Dedifferentiated amniotic fluid mesenchymal stem cell (primary cell): ENCODE results near the gene KIAA1217.

Experiments used
- DNase-seq: peaks from one replicate; pipeline ENCODE4 v3.0.0-alpha.2; 2016; ENCODE audit errors: extremely low spot score

Gene KIAA1217

GRCh38 chr10:24371396-24371795 is 162.5 kb downstream of the KIAA1217 start:
- no peak for DNase-seq

GRCh38 chr10:24374134-24374915 is 165.4 kb downstream of the KIAA1217 start:
- DNase-seq, result no peak

- no peak for DNase-seq
Measured at GRCh38 chr10:24375510-24375909, 166.6 kb downstream of the KIAA1217 start.

- DNase-seq, result no peak
Measured at GRCh38 chr10:24376731-24377130, 167.8 kb downstream of the KIAA1217 start.

GRCh38 chr10:24378126-24378920 is 169.4 kb downstream of the KIAA1217 start:
- DNase-seq, result no peak

- DNase-seq, result no peak
Measured at GRCh38 chr10:24381235-24382010, 172.5 kb downstream of the KIAA1217 start.

GRCh38 chr10:24382045-24382444 is 173.1 kb downstream of the KIAA1217 start:
- DNase-seq, result no peak

- DNase-seq, result no peak
Measured at GRCh38 chr10:24382596-24382978, 173.6 kb downstream of the KIAA1217 start.

- DNase-seq, result no peak
Measured at GRCh38 chr10:24382979-24383663, 174.2 kb downstream of the KIAA1217 start.

GRCh38 chr10:24383681-24384106 is 174.8 kb downstream of the KIAA1217 start:
- peak; percentile 82 for DNase-seq

- no peak for DNase-seq
Measured at GRCh38 chr10:24384954-24385353, 176.0 kb downstream of the KIAA1217 start.

GRCh38 chr10:24385776-24386175 is 176.8 kb downstream of the KIAA1217 start:
- DNase-seq, result peak; percentile 34

GRCh38 chr10:24390146-24390700 is 181.3 kb downstream of the KIAA1217 start:
- DNase-seq, result no peak

GRCh38 chr10:24390746-24391145 is 181.8 kb downstream of the KIAA1217 start:
- no peak for DNase-seq

- no peak for DNase-seq
Measured at GRCh38 chr10:24393201-24393600, 184.3 kb downstream of the KIAA1217 start.

GRCh38 chr10:24394461-24395190 is 185.7 kb downstream of the KIAA1217 start:
- no peak for DNase-seq

GRCh38 chr10:24396396-24396795 is 187.5 kb downstream of the KIAA1217 start:
- DNase-seq, result no peak

- no peak for DNase-seq
Measured at GRCh38 chr10:24397662-24398061, 188.7 kb downstream of the KIAA1217 start.

- no peak for DNase-seq
Measured at GRCh38 chr10:24404567-24404966, 195.6 kb downstream of the KIAA1217 start.

- no peak for DNase-seq
Measured at GRCh38 chr10:24405635-24406034, 196.7 kb downstream of the KIAA1217 start.
